PFSK-1 (cell line): Measurements from ENCODE around the gene PTPRN2.

Experiments
- FOXP2 ChIP-seq: optimal IDR thresholded peaks from 2 replicates; pipeline ENCODE3; 2011; ENCODE audit warnings: borderline replicate concordance, control low read depth, inconsistent platforms; ENCODE audit not compliant: insufficient read depth; ENCODE audit errors: extremely low read length, extremely low read depth
- POLR2AphosphoS5 ChIP-seq: IDR thresholded peaks from 2 replicates; pipeline ENCODE4 v1.6.1; 2012; ENCODE audit warnings: low read depth, mild to moderate bottlenecking, control low read depth, low read length, moderate library complexity
- SIN3A ChIP-seq: IDR thresholded peaks from 2 replicates; pipeline ENCODE4 v1.6.1; 2012; ENCODE audit warnings: mild to moderate bottlenecking, low read length, moderate library complexity, borderline replicate concordance; ENCODE audit not compliant: insufficient read depth
- TAF1 ChIP-seq: IDR thresholded peaks from 2 replicates; pipeline ENCODE4 v1.6.1; 2012; ENCODE audit warnings: low read length, control low read depth, borderline replicate concordance; ENCODE audit not compliant: insufficient read depth
- TF ChIP-seq, protein P1 (sequence below), 2 experiments: IDR thresholded peaks; 2 replicates each; pipeline versions ENCODE4 v1.6.1 to v1.8.0; 2011 to 2012; ENCODE audit warnings: low read depth in 2 of 2, low read length in 2 of 2, control low read depth in 1 of 2, inconsistent platforms in 1 of 2, mild to moderate bottlenecking in 1 of 2, moderate library complexity in 1 of 2; ENCODE audit not compliant: insufficient read depth in 1 of 2

PTPRN2 gene

DNA sequence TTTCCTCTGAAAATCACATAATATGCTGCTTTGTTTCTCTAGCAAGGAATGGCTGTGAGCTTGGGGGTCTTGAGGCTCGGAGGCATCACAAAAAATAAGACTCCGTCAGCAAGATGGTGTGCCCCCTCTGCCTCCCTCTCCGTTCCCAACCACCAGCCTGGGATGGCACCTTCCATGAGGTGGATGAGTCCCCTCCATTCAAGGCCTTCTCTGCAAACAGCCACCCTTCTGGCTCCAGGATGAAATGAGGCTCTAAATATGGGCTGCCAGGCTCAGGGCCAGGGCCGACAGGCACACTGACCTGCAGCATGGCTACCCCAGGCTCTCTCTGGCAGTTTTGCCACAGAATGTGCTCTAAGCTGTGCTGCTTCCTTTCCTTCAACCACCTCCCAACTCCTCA, 521.5 kb downstream of the PTPRN2 start:
- TF ChIP-seq FOXP2 (no peak), TAF1 (no peak), POLR2AphosphoS5 (no peak), SIN3A (no peak)
- TF ChIP-seq, protein P1, sequence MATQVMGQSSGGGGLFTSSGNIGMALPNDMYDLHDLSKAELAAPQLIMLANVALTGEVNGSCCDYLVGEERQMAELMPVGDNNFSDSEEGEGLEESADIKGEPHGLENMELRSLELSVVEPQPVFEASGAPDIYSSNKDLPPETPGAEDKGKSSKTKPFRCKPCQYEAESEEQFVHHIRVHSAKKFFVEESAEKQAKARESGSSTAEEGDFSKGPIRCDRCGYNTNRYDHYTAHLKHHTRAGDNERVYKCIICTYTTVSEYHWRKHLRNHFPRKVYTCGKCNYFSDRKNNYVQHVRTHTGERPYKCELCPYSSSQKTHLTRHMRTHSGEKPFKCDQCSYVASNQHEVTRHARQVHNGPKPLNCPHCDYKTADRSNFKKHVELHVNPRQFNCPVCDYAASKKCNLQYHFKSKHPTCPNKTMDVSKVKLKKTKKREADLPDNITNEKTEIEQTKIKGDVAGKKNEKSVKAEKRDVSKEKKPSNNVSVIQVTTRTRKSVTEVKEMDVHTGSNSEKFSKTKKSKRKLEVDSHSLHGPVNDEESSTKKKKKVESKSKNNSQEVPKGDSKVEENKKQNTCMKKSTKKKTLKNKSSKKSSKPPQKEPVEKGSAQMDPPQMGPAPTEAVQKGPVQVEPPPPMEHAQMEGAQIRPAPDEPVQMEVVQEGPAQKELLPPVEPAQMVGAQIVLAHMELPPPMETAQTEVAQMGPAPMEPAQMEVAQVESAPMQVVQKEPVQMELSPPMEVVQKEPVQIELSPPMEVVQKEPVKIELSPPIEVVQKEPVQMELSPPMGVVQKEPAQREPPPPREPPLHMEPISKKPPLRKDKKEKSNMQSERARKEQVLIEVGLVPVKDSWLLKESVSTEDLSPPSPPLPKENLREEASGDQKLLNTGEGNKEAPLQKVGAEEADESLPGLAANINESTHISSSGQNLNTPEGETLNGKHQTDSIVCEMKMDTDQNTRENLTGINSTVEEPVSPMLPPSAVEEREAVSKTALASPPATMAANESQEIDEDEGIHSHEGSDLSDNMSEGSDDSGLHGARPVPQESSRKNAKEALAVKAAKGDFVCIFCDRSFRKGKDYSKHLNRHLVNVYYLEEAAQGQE (IDR thresholded peaks at IDR 0.05; ENCODE audit: insufficient read depth in 1 of 2, low read depth in 2 of 2, low read length in 2 of 2) = no peak

DNA sequence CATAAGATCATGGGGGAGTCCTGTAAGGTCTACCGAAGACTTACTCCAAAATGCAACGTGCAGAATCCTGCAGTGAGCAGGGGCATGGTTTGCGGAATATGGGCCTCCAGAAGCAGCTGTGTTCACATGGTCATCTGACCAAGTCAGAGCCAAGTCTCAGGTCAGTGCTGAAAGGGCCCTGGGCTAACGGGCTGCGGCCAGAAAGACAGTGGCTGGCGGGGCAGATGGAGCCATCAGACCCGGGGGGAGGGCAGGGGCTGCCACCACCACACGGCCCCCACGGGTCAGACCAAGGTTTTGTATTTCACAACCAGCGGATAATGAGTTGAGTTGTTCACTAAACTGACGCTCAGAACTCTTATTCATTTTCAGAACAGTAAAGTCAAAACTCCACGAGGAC, 522.3 kb downstream of the PTPRN2 start:
- TF ChIP-seq POLR2AphosphoS5 (no peak), TAF1 (no peak), FOXP2 (no peak), SIN3A (no peak)
- TF ChIP-seq, protein P1 (IDR thresholded peaks at IDR 0.05; ENCODE audit: insufficient read depth in 1 of 2, low read depth in 2 of 2, low read length in 2 of 2) = no peak

DNA sequence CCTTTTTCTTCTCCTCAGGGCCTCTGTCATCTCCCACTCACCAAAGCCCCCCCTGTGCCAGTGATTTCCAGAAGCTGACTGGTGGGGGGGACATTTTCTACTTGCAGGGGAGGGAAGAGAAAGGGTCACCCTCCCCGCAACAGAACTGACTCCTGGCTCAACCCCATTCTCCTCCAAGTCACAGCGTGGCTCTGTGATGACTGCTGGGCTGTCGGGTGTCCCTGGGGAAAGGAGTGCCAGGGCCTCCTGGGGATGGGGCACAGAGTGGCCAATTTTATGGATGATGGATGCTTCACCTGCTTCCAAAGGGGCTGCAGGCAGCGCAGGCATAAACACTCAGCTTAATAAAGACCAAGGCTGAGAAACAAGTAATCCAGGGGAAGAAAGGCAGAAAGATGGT, 523.0 kb downstream of the PTPRN2 start:
- TF ChIP-seq, protein P1 (IDR thresholded peaks at IDR 0.05; ENCODE audit: insufficient read depth in 1 of 2, low read depth in 2 of 2, low read length in 2 of 2) = no peak
- TF ChIP-seq TAF1 = no peak
- TF ChIP-seq FOXP2 = no peak
- TF ChIP-seq SIN3A = no peak
- no peak for TF ChIP-seq POLR2AphosphoS5

DNA sequence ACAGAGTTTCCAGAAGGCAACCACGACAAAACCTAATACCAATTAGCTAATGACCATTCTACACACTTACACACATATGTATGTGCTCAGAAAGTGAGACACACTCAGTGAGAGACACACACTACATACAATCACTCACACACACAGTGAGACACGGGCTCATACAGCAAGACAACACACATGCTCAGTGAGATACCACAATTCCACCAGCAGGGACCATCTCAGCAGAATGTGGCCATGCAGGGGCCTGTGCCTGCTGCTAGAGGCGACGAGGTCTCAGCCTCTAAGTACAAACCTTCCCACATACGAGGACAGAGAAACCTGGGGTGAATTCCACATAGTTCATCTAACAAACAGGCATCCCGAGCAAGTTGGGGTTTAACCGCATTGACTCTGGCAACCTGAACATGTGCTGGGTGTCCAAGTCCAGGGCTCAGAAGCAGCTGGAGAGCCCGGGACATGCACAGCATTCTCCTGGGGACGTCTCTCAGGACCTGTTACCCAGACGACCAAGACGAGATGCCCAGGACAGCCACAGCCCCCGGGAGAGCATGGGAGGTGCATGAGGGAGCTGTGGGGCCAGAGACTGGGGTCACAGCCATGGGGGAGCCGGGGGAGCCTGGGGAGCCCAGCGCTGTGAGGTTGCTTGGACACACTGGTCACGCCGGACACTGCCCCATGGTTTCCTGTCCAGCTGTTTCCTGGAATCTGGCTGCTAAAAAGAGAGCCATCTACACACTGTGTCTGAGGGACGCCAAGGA, 523.6 kb downstream of the PTPRN2 start:
- TF ChIP-seq POLR2AphosphoS5 = no peak
- no peak for TF ChIP-seq SIN3A
- no peak for TF ChIP-seq FOXP2
- TF ChIP-seq, protein P1 (IDR thresholded peaks at IDR 0.05; ENCODE audit: insufficient read depth in 1 of 2, low read depth in 2 of 2, low read length in 2 of 2) = no peak
- TF ChIP-seq TAF1 = no peak

DNA sequence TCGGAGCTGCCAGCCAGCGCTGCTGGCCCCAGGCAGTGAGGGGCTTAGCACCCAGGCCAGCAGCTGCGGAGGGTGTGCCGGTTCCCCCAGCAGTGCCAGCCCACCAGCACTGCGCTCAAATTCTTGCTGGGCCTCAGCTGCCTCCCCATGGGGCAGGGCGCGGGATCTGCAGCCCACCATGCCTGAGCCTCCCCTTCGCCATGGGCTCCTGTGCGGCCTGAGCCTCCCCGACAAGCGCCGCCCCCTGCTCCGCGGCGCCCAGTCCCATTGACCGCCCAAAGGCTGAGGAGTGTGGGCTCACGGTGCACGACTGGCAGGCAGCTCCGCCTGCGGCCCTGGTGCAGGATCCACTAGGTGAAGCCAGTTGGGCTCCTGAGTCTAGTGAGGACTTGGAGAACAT, 525.0 kb downstream of the PTPRN2 start:
- TF ChIP-seq TAF1 = no peak
- TF ChIP-seq, protein P1 (IDR thresholded peaks at IDR 0.05; ENCODE audit: insufficient read depth in 1 of 2, low read depth in 2 of 2, low read length in 2 of 2) = no peak
- TF ChIP-seq FOXP2 = no peak
- no peak for TF ChIP-seq POLR2AphosphoS5
- TF ChIP-seq SIN3A = no peak
